Vagina (tissue), 2 donors: ENCODE results near the gene TRAF6. TPM values are rescaled to one million over a fixed set of nuclear protein-coding genes. Genes with fewer than 3 reads are reported as not detected.

Experiments
- DNase-seq, 2 donors: peaks; one replicate each; pipeline ENCODE4 v3.0.0-alpha.2; 2017; ENCODE audit errors: extremely low spot score in 2 of 2
- H3K27ac ChIP-seq: fragments of 200-600 bp; sonication (generic); one replicate; pipeline ENCODE4 v1.5.1; 2019
- H3K27me3 ChIP-seq: fragments of 200-600 bp; sonication (generic); one replicate; pipeline ENCODE4 v1.5.1; 2019
- H3K36me3 ChIP-seq, 2 donors: fragments of 200-600 bp; sonication (generic); one replicate each; pipeline ENCODE4 v1.5.1; 2017 to 2019
- H3K4me1 ChIP-seq: fragments of 200-600 bp; sonication (generic); one replicate; pipeline ENCODE4 v1.5.1; 2019
- H3K4me3 ChIP-seq, 2 donors: fragments of 200-600 bp; sonication (generic); 1 replicate in 1 of 2; 2 replicates in 1 of 2; pipeline ENCODE4 v1.5.1; 2016 to 2019
- H3K9me3 ChIP-seq: fragments of 200-600 bp; sonication (generic); one replicate; pipeline ENCODE4 v1.5.1; 2019
- POLR2A ChIP-seq, 2 donors: fragments of 450-650 bp; IDR thresholded peaks; one replicate each; pipeline ENCODE4 v1.6.1; 2017; ENCODE audit warnings: antibody characterized with exemption in 2 of 2, mild to moderate bottlenecking in 2 of 2, moderate library complexity in 2 of 2
- POLR2AphosphoS5 ChIP-seq, 2 donors: sonication (generic); formaldehyde crosslinking; IDR thresholded peaks; one replicate each; pipeline ENCODE4 v1.9.0; 2017; ENCODE audit warnings: antibody characterized with exemption in 2 of 2, mild to moderate bottlenecking in 2 of 2, low read depth in 1 of 2; ENCODE audit not compliant: insufficient read depth in 1 of 2
- intact Hi-C: fragments of 100-400 bp; cut with DNase I; formaldehyde crosslinking; loops from one replicate; pipeline ENCODE4 v1.15.1; 2023
- total RNA-seq: library from RNA; depleted of rRNA; stranded (reverse); fragments of >200 nt; gene quantifications from one replicate; pipeline ENCODE4 v1.2.3, GENCODE V29; 2016
- TF ChIP-seq, protein P1 (sequence below), 3 experiments: fragments of 450-650 bp in 2 of 3; fragments of 200-600 bp in 1 of 3; sonication (generic) in 1 of 3; IDR thresholded peaks; one replicate each; pipeline ENCODE4 v1.5.1; 2017 to 2019; ENCODE audit warnings: antibody characterized with exemption in 3 of 3, mild to moderate bottlenecking in 2 of 3, moderate library complexity in 2 of 3

The TRAF6 gene
- total RNA-seq, 1 donor from 2014 or later, result 10.6 TPM

GRCh38 chr11:36492724-36493304, 17.3 kb downstream of the TRAF6 start:
- intact Hi-C loops, result no loop called here
- peaks cover 4 to 62% of the 10 kb centered on the region in 2 donors for H3K36me3 ChIP-seq

GRCh38 chr11:36490026-36490806, 19.9 kb downstream of the TRAF6 start:
- no peak for DNase-seq
- Histone ChIP-seq H3K27ac (no peak overlapping the region), H3K4me1 (peaks cover 10% of the 10 kb centered on the region), H3K9me3 (no peaks in the 10 kb centered on the region), H3K4me3 (no peak overlapping the region), H3K27me3 (no peaks in the 10 kb centered on the region), H3K36me3 (peaks cover 4 to 39% of the 10 kb centered on the region in 2 donors)
- no peak for TF ChIP-seq POLR2A (IDR thresholded peaks at IDR 0.05)
- TF ChIP-seq POLR2AphosphoS5 (IDR thresholded peaks at IDR 0.05; ENCODE audit: insufficient read depth in 1 of 2, low read depth in 1 of 2), result no peak
- TF ChIP-seq, protein P1, sequence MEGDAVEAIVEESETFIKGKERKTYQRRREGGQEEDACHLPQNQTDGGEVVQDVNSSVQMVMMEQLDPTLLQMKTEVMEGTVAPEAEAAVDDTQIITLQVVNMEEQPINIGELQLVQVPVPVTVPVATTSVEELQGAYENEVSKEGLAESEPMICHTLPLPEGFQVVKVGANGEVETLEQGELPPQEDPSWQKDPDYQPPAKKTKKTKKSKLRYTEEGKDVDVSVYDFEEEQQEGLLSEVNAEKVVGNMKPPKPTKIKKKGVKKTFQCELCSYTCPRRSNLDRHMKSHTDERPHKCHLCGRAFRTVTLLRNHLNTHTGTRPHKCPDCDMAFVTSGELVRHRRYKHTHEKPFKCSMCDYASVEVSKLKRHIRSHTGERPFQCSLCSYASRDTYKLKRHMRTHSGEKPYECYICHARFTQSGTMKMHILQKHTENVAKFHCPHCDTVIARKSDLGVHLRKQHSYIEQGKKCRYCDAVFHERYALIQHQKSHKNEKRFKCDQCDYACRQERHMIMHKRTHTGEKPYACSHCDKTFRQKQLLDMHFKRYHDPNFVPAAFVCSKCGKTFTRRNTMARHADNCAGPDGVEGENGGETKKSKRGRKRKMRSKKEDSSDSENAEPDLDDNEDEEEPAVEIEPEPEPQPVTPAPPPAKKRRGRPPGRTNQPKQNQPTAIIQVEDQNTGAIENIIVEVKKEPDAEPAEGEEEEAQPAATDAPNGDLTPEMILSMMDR (IDR thresholded peaks at IDR 0.05), result no peak
- intact Hi-C loops, result no loop called here

More at GRCh38 chr11:36492724-36493304, 17.3 kb downstream of the TRAF6 start:
- peaks cover 4% of the 10 kb centered on the region for H3K4me1 ChIP-seq
- no peaks in the 10 kb centered on the region for H3K27me3 ChIP-seq
- no peak overlapping the region for H3K27ac ChIP-seq
- no peak overlapping the region for H3K4me3 ChIP-seq
- no peaks in the 10 kb centered on the region for H3K9me3 ChIP-seq
- DNase-seq, result no peak
- TF ChIP-seq POLR2A (IDR thresholded peaks at IDR 0.05), result no peak
- TF ChIP-seq, protein P1 (IDR thresholded peaks at IDR 0.05), result peak; percentile 3 to 67 (median 53)

DNA sequence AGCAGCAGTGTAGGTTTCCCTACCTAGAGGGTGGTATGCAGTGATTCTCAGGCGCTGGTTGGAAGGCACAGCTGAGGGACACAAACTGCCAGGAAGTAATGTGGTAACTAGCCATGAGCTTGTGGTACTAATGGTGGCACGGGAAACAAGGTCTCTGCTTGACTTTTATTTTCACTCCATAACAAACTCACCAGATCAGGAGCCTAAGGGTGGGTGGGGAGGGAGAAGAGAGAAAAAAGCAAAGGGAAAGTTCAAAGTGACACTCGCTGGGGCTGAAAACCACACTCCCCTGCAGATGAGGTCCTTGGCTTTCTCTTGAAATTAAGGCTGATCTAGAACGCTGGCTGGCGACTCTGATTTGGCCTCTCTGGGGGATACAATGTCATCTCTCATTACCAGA, 22.0 kb downstream of the TRAF6 start:
- H3K27me3 ChIP-seq, result no peaks in the 10 kb centered on the region
- DNase-seq, result no peak
- intact Hi-C loops, result no loop called here
- H3K4me3 ChIP-seq, result no peak overlapping the region
- peaks cover 4 to 32% of the 10 kb centered on the region in 2 donors for H3K36me3 ChIP-seq
- H3K4me1 ChIP-seq, result peaks cover 10% of the 10 kb centered on the region
- no peak overlapping the region for H3K27ac ChIP-seq
- H3K9me3 ChIP-seq, result no peaks in the 10 kb centered on the region
- TF ChIP-seq, protein P1 (IDR thresholded peaks at IDR 0.05), result no peak
- TF ChIP-seq POLR2A (IDR thresholded peaks at IDR 0.05) (no peak), POLR2AphosphoS5 (IDR thresholded peaks at IDR 0.05; ENCODE audit: insufficient read depth in 1 of 2, low read depth in 1 of 2) (no peak)

- no peak overlapping the region for H3K27ac ChIP-seq
- intact Hi-C loops, result no loop called here
- no peak for TF ChIP-seq POLR2AphosphoS5 (IDR thresholded peaks at IDR 0.05; ENCODE audit: insufficient read depth in 1 of 2, low read depth in 1 of 2)
- TF ChIP-seq, protein P1 (IDR thresholded peaks at IDR 0.05), result no peak
- no peak for TF ChIP-seq POLR2A (IDR thresholded peaks at IDR 0.05)
- H3K4me1 ChIP-seq, result peaks cover 10% of the 10 kb centered on the region
- no peak overlapping the region for H3K4me3 ChIP-seq
- H3K36me3 ChIP-seq, result peaks cover 4 to 32% of the 10 kb centered on the region in 2 donors
- no peaks in the 10 kb centered on the region for H3K9me3 ChIP-seq
- no peaks in the 10 kb centered on the region for H3K27me3 ChIP-seq
- no peak for DNase-seq
Observed at GRCh38 chr11:36487619-36488018, 22.5 kb downstream of the TRAF6 start.
